ENCODE data around the gene TMEM51. TPM values are rescaled to one million over a fixed set of nuclear protein-coding genes. Genes with fewer than 3 reads are reported as not detected.

The TMEM51 gene
- total and polyA plus RNA-seq, 2 of the 13 experiments (the other 11 are each of a cell fraction or from before 2014, with no cell fraction given): 12.2 to 22.3 TPM

- TF ChIP-seq ZNF552 (CRISPR knock-in tag; IDR thresholded peaks at IDR 0.05; ENCODE audit: borderline replicate concordance): no peak
- peak; percentile 93 for TF ChIP-seq HNRNPLL (IDR thresholded peaks at IDR 0.05; ENCODE audit: low read depth, low read length, poor library complexity, severe bottlenecking)
- TF ChIP-seq DR1 (CRISPR knock-in tag; IDR thresholded peaks at IDR 0.05): no peak
- no peak for TF ChIP-seq ZFP36 (IDR thresholded peaks at IDR 0.05; ENCODE audit: borderline replicate concordance, low read depth, low read length, partially characterized antibody)
- TF ChIP-seq, protein P1, sequence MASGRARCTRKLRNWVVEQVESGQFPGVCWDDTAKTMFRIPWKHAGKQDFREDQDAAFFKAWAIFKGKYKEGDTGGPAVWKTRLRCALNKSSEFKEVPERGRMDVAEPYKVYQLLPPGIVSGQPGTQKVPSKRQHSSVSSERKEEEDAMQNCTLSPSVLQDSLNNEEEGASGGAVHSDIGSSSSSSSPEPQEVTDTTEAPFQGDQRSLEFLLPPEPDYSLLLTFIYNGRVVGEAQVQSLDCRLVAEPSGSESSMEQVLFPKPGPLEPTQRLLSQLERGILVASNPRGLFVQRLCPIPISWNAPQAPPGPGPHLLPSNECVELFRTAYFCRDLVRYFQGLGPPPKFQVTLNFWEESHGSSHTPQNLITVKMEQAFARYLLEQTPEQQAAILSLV (CRISPR knock-in tag; IDR thresholded peaks at IDR 0.05; ENCODE audit: borderline replicate concordance): peak; percentile 25; the same call in 1 of the 2 replicates
- no peak for TF ChIP-seq NR2F1 (CRISPR knock-in tag; IDR thresholded peaks at IDR 0.05)
- TF ChIP-seq SAFB2 (CRISPR knock-in tag; IDR thresholded peaks at IDR 0.05; ENCODE audit: borderline replicate concordance, low read depth): peak; percentile 70; the same call in 1 of the 2 replicates
- 0 out of 2 replicates have a peak, but pooled peaks have one; percentile 58 for TF ChIP-seq GZF1 (CRISPR knock-in tag; IDR thresholded peaks at IDR 0.05)
- peak; percentile 23 for TF ChIP-seq PTBP1 (IDR thresholded peaks at IDR 0.05; ENCODE audit: low read depth, low read length, poor library complexity, severe bottlenecking)
- TF ChIP-seq, protein P2, sequence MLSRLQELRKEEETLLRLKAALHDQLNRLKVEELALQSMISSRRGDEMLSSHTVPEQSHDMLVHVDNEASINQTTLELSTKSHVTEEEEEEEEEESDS (CRISPR knock-in tag; IDR thresholded peaks at IDR 0.05; ENCODE audit: borderline replicate concordance): no peak
- no peak for TF ChIP-seq ZNF383 (CRISPR knock-in tag; IDR thresholded peaks at IDR 0.05; ENCODE audit: borderline replicate concordance)
- no peak for TF ChIP-seq BORCS8-MEF2B (CRISPR knock-in tag; IDR thresholded peaks at IDR 0.05)
- TF ChIP-seq AGO2 (optimal IDR thresholded peaks at IDR 0.05; ENCODE audit: low read depth, low read length): peak; percentile 53
- TF ChIP-seq BRCA1 (CRISPR knock-in tag; IDR thresholded peaks at IDR 0.05): no peak
- TF ChIP-seq, protein P3, sequence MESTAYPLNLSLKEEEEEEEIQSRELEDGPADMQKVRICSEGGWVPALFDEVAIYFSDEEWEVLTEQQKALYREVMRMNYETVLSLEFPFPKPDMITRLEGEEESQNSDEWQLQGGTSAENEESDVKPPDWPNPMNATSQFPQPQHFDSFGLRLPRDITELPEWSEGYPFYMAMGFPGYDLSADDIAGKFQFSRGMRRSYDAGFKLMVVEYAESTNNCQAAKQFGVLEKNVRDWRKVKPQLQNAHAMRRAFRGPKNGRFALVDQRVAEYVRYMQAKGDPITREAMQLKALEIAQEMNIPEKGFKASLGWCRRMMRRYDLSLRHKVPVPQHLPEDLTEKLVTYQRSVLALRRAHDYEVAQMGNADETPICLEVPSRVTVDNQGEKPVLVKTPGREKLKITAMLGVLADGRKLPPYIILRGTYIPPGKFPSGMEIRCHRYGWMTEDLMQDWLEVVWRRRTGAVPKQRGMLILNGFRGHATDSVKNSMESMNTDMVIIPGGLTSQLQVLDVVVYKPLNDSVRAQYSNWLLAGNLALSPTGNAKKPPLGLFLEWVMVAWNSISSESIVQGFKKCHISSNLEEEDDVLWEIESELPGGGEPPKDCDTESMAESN (CRISPR knock-in tag; conservative IDR thresholded peaks at IDR 0.05): 0 out of 2 replicates have a peak, but pooled peaks have one; percentile 27
- TF ChIP-seq POLR2A (IDR thresholded peaks at IDR 0.05; ENCODE audit: insufficient read depth in 1 of 2, low read depth in 2 of 2, low read length in 2 of 2): peak in 1 of 2 experiments; percentile 71; a peak in 2 of 4 replicates
- no peak for TF ChIP-seq PPARG (CRISPR knock-in tag; conservative IDR thresholded peaks at IDR 0.05)
- TF ChIP-seq KLF13 (CRISPR knock-in tag; IDR thresholded peaks at IDR 0.05): no peak
- 0 out of 2 replicates have a peak, but pooled peaks have one; percentile 14 for TF ChIP-seq KDM5B (CRISPR knock-in tag; IDR thresholded peaks at IDR 0.05; ENCODE audit: borderline replicate concordance)
- TF ChIP-seq, protein P4, sequence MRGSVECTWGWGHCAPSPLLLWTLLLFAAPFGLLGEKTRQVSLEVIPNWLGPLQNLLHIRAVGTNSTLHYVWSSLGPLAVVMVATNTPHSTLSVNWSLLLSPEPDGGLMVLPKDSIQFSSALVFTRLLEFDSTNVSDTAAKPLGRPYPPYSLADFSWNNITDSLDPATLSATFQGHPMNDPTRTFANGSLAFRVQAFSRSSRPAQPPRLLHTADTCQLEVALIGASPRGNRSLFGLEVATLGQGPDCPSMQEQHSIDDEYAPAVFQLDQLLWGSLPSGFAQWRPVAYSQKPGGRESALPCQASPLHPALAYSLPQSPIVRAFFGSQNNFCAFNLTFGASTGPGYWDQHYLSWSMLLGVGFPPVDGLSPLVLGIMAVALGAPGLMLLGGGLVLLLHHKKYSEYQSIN (CRISPR knock-in tag; IDR thresholded peaks at IDR 0.05; ENCODE audit: borderline replicate concordance): 0 out of 2 replicates have a peak, but pooled peaks have one; percentile 8
- peak; percentile 25 to 32; a peak in 2 of 4 replicates for TF ChIP-seq HMGXB4 (CRISPR knock-in tag; IDR thresholded peaks at IDR 0.05; ENCODE audit: borderline replicate concordance in 1 of 2, low read depth in 1 of 2)
- TF ChIP-seq ZNF441 (CRISPR knock-in tag; IDR thresholded peaks at IDR 0.05; ENCODE audit: borderline replicate concordance): no peak; the same call in 1 of the 2 replicates
These were observed at the start of gene TMEM51 (continued) for GRCh38 chr1:15153184-15153841.
